ENCODE measurements around the gene OLIG1. TPM values are rescaled to one million over a fixed set of nuclear protein-coding genes. Genes with fewer than 3 reads are reported as not detected.

Gene OLIG1
- total and polyA plus RNA-seq, 7 donors = 0.07 to 3.4 (median 0.34) TPM; not detected in 1

DNA sequence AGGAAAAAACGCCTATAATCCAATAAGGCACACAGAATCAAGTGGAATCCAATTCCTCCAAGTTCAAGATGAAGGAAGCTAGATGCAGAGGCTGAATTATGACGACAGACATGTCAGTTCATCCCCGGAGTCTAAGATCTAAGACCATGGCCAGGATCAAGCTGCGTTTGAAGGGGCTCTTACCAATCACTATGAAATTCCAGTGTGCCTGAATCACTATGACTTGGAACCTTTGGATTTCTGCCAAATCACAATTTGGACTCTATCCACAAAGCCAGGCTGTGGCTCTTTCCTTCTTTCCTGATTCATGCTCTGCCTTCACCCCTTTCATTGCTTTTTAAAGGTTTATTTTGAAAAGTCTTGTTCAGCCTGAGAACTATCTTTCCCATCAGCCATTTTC lies 27.1 kb upstream of the OLIG1 start:
- H3K27me3 ChIP-seq (ENCODE audit: insufficient read depth in 3 of 3, low read length in 2 of 3) = peaks cover 0 to 4% (median 0%) of the 10 kb centered on the region in 3 donors
- DNase-seq (no peak), ATAC-seq (no peak)
- H3K27ac ChIP-seq = no peak overlapping the region
- H3K9me3 ChIP-seq = no peaks in the 10 kb centered on the region
- H3K4me3 ChIP-seq = no peak overlapping the region
- H3K36me3 ChIP-seq (ENCODE audit: insufficient read depth in 1 of 2, low read depth in 1 of 2) = no peaks in the 10 kb centered on the region
- intact Hi-C loops (cut with DNase I) = no loop called here
- no peaks in the 10 kb centered on the region for H3K4me1 ChIP-seq
- WGBS, 3 donors = 48 to 65% (median 60%) methylated on average over 4 of the region's 4 CpGs
- TF ChIP-seq, protein P1, sequence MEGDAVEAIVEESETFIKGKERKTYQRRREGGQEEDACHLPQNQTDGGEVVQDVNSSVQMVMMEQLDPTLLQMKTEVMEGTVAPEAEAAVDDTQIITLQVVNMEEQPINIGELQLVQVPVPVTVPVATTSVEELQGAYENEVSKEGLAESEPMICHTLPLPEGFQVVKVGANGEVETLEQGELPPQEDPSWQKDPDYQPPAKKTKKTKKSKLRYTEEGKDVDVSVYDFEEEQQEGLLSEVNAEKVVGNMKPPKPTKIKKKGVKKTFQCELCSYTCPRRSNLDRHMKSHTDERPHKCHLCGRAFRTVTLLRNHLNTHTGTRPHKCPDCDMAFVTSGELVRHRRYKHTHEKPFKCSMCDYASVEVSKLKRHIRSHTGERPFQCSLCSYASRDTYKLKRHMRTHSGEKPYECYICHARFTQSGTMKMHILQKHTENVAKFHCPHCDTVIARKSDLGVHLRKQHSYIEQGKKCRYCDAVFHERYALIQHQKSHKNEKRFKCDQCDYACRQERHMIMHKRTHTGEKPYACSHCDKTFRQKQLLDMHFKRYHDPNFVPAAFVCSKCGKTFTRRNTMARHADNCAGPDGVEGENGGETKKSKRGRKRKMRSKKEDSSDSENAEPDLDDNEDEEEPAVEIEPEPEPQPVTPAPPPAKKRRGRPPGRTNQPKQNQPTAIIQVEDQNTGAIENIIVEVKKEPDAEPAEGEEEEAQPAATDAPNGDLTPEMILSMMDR (IDR thresholded peaks at IDR 0.05) = no peak

DNA sequence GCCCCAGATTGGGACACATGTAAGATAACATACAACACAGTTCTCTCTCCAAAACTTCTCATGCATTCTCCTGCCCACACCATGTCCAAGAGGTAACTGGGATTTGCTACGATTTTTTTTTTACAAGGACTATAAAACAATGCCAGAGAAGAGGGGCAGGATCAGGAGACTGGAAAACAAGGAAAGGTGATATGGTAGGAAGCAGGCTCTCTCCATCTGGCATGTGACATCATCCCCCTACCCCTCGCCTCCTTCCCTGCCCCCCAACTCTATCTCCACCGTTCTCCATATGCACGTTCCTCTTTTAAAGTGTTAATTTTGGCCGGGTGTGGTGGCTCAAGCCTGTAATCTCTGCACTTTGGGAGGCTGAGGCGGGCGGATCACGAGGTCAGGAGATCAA lies 23.5 kb upstream of the OLIG1 start:
- Histone ChIP-seq H3K4me1 (peaks cover under 1% of the 10 kb centered on the region), H3K27me3 (ENCODE audit: insufficient read depth in 3 of 3, low read length in 2 of 3) (peaks cover 0 to 2% (median 0%) of the 10 kb centered on the region in 3 donors), H3K9me3 (no peaks in the 10 kb centered on the region), H3K27ac (no peak overlapping the region), H3K36me3 (ENCODE audit: insufficient read depth in 1 of 2, low read depth in 1 of 2) (no peaks in the 10 kb centered on the region), H3K4me3 (no peak overlapping the region)
- 76 to 81% (median 77%) methylated on average over 8 of the region's 8 CpGs for WGBS, 3 donors
- ATAC-seq (no peak), DNase-seq (no peak)
- intact Hi-C loops (cut with DNase I) = no loop called here
- TF ChIP-seq, protein P1 (IDR thresholded peaks at IDR 0.05) = no peak

DNA sequence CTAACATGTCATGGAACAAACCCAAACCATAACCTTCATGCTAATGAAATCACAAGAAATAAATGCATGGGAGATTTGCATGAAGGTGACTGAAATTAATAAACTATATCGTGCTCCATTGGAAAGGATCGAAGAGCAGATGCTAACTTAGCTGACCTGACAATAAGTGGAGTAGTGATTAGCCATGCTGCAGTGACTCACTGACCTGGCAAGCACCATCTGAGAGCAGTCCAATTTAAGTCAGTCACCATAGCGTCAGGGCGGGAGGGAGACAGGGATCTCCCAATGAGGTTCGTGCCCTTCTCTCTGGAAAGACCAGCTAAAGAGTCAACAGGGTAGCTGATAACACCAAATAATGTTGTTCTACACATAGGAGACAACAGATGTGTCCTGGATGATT lies 22.7 kb upstream of the OLIG1 start:
- ATAC-seq = peak; percentile 70 to 84 (median 72)
- H3K27me3 ChIP-seq (ENCODE audit: insufficient read depth in 3 of 3, low read length in 2 of 3) = peaks cover 0 to 2% (median 0%) of the 10 kb centered on the region in 3 donors
- no peaks in the 10 kb centered on the region for H3K36me3 ChIP-seq (ENCODE audit: insufficient read depth in 1 of 2, low read depth in 1 of 2)
- H3K4me3 ChIP-seq = no peak overlapping the region
- intact Hi-C loops (cut with DNase I) = no loop called here
- no peak overlapping the region for H3K27ac ChIP-seq
- DNase-seq = no peak
- TF ChIP-seq, protein P1 (IDR thresholded peaks at IDR 0.05) = no peak
- peaks cover 9% of the 10 kb centered on the region for H3K4me1 ChIP-seq
- WGBS, 3 donors = 30 to 45% (median 33%) methylated on average over 5 of the region's 5 CpGs
- H3K9me3 ChIP-seq = no peaks in the 10 kb centered on the region

DNA sequence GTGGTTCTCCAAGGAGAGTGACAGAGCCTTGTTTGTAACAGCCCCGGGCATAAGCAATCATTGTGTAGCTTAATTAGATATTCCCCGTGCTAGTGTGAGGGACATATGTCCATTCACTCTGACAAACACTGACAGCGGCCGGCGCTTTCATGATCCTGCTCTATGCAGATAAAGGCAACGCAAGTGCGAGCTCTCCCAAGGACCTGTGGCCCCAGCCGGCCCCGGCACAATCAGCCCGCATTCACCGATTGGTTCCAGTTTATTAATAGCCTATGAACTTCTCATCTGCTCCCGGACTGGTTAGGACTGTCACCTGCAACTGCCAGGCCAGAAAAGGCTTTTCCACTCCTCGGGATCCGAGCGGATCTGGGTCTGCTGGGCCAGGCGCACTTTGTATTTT lies 18.0 kb upstream of the OLIG1 start:
- H3K27ac ChIP-seq = no peak overlapping the region
- intact Hi-C loops (cut with DNase I) = no loop called here
- H3K27me3 ChIP-seq (ENCODE audit: insufficient read depth in 3 of 3, low read length in 2 of 3) = peaks cover 0 to 2% (median 0%) of the 10 kb centered on the region in 3 donors
- 35 to 51% (median 40%) methylated on average over 16 of the region's 16 CpGs for WGBS, 3 donors
- H3K4me3 ChIP-seq = no peak overlapping the region
- TF ChIP-seq, protein P1 (IDR thresholded peaks at IDR 0.05) = no peak
- H3K36me3 ChIP-seq (ENCODE audit: insufficient read depth in 1 of 2, low read depth in 1 of 2) = no peaks in the 10 kb centered on the region
- H3K4me1 ChIP-seq = peaks cover 9% of the 10 kb centered on the region
- ATAC-seq (peak; percentile 85 to 91 (median 88)), DNase-seq (no peak)
- no peaks in the 10 kb centered on the region for H3K9me3 ChIP-seq

DNA sequence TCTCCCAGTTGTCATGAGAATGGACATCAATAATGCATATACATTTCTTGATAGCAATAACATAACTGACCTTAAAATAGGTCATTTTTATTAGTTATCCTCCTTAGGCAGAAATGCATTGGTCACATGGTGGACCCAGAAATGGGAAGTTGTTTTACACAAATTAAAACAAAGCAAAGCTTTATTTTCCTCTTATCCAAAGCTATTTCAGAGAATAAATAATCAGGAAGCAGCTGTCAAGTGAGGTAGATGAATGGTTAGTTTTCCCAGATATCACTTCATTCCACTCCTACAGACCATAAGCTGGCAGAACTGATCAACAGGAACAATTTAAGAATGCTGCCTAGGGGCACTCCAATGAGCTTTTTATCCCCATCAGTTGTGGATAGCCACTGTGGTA lies 16.0 kb upstream of the OLIG1 start:
- Histone ChIP-seq H3K27me3 (ENCODE audit: insufficient read depth in 3 of 3, low read length in 2 of 3) (no peaks in the 10 kb centered on the region), H3K4me3 (no peak overlapping the region), H3K27ac (no peak overlapping the region), H3K9me3 (no peaks in the 10 kb centered on the region), H3K4me1 (peaks cover 19% of the 10 kb centered on the region), H3K36me3 (ENCODE audit: insufficient read depth in 1 of 2, low read depth in 1 of 2) (no peaks in the 10 kb centered on the region)
- DNase-seq (no peak), ATAC-seq (no peak)
- intact Hi-C loops (cut with DNase I) = no loop called here
- TF ChIP-seq, protein P1 (IDR thresholded peaks at IDR 0.05) = no peak

All from psoas muscle (tissue), 8 donors.